ENCODE data around the gene LRP10.
"Not testable (repeated sequence)": the region's sequence is repeated elsewhere in the genome, so short reads cannot be mapped to it uniquely, and the experiment has no call there.

The LRP10 gene

DNA sequence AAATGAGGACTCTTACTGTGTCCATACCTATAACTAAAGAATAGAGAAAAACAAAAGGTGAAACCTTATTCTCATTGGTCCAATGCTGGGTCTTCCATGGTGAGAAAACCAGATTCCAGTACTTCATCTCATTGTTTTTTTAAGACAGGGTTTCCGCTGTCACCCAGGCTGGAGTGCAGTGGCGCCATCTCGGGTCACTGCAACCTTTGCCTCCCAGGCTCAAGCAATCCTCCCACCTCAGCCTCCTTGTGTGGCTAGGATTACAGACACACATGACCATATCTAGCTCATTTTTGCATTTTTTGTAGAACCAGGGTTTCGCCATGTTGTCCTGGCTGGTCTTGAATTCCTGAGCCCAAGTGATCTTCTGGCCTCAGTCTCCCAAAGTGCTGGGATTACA lies 34.1 kb downstream of the LRP10 start:
- FAIRE-seq: no peak
- no peak for DNase-seq (ENCODE audit: insufficient read length, low spot score)
- TF ChIP-seq, protein P1, sequence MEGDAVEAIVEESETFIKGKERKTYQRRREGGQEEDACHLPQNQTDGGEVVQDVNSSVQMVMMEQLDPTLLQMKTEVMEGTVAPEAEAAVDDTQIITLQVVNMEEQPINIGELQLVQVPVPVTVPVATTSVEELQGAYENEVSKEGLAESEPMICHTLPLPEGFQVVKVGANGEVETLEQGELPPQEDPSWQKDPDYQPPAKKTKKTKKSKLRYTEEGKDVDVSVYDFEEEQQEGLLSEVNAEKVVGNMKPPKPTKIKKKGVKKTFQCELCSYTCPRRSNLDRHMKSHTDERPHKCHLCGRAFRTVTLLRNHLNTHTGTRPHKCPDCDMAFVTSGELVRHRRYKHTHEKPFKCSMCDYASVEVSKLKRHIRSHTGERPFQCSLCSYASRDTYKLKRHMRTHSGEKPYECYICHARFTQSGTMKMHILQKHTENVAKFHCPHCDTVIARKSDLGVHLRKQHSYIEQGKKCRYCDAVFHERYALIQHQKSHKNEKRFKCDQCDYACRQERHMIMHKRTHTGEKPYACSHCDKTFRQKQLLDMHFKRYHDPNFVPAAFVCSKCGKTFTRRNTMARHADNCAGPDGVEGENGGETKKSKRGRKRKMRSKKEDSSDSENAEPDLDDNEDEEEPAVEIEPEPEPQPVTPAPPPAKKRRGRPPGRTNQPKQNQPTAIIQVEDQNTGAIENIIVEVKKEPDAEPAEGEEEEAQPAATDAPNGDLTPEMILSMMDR (IDR thresholded peaks at IDR 0.05; ENCODE audit: insufficient read depth, missing control alignments): no peak

DNA sequence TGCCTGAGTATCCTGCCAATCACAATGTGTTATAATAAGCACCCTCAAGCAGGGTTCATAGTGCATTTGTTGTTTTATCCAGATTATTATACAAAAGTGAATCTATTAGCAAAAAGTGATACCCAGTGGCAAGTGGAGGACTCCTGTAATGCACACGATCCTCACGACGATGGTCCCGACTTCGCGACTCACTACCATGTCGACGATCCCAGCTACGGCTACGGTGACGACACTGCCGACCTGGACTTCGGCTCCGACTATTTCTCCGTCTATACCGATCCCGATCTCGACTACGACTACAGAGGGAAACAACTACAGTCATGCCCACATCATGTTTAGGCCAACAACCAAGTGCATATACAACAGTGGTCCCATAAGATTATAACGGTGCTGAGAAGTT lies 34.5 kb downstream of the LRP10 start:
- no peak for DNase-seq (ENCODE audit: insufficient read length, low spot score)
- FAIRE-seq: no peak
- TF ChIP-seq, protein P1 (IDR thresholded peaks at IDR 0.05; ENCODE audit: insufficient read depth, missing control alignments): no peak

DNA sequence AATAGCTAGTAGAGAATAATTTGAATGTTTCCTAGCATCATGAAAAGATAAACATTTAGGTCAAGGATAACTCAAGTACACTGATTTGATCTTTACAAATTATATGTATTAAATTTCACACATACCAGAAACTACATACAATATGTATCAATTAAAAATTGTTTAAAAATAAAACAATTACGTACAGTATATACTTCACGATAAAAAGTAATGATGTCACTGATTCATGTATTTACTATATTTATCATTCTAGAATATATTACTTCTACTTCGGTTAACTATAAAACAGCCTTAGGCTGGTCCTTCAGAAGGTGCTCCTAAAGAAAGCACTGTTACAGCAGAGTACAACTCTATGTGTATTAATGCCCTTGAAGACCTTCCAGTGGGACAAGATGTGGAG lies 35.9 kb downstream of the LRP10 start:
- TF ChIP-seq, protein P1 (IDR thresholded peaks at IDR 0.05; ENCODE audit: insufficient read depth, missing control alignments): no peak
- DNase-seq (ENCODE audit: insufficient read length, low spot score) (no peak), FAIRE-seq (no peak)

DNA sequence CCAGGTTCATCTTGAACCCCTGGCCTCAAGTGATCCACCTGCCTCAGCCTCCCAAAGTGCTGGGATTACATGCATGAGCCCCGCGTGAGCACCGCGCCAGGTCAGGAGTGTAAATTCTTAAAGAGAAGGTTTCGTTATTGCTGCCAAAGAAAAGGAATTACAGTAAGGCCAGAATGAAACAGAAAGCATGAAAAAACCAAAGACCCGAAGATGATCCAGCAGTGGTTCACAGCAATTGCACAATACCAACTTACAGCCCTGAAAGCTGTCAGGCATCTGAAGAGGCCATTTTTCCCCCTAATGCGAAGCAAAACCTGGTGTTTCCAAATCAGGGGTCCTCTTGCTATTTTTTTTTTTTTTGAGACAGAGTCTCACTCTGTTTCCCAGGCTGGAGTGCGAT lies 37.1 kb downstream of the LRP10 start:
- TF ChIP-seq, protein P1 (IDR thresholded peaks at IDR 0.05; ENCODE audit: insufficient read depth, missing control alignments): no peak
- FAIRE-seq: no peak
- no peak for DNase-seq (ENCODE audit: insufficient read length, low spot score)

DNA sequence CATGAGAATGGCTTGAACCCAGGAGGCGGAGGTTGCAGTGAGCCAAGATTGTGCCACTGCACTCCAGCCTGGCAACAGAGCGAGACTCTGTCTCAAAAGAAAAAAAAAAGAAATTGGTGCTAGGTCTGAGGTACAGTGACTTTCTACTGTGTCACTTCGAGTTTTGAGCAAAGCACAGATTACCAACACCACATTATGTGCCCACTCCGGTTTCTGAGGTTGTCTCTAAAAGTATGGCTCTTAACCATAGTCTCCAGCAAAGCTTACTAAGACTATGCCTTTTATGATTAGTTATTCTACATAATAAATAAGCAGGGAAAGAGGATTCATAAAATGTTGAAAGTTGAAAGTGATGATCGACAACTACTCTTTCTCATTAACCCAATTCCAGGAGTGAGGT lies 39.4 kb downstream of the LRP10 start:
- no peak for FAIRE-seq
- no peak for DNase-seq (ENCODE audit: insufficient read length, low spot score)
- TF ChIP-seq, protein P1 (IDR thresholded peaks at IDR 0.05; ENCODE audit: insufficient read depth, missing control alignments): no peak

DNA sequence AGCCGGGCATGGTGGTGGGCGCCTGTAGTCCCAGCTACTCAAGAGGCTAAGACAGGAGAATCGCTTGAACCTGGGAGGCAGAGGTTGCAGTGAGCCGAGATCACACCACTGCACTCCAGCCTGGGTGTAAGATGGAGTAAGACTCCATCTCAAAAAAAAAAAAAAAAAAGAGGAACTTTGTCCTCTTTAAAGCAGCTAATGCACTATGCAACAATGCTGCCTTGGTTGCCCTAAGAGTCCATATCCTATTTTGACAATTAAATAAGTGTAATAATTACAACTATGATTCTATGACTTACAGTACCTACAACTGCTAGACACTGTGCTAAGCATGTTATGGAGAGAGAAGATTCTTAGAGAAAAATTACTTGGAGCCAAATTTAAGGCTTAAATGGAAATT lies 43.3 kb downstream of the LRP10 start:
- FAIRE-seq; DNase-seq (ENCODE audit: insufficient read length, low spot score): not testable (repeated sequence)

DNA sequence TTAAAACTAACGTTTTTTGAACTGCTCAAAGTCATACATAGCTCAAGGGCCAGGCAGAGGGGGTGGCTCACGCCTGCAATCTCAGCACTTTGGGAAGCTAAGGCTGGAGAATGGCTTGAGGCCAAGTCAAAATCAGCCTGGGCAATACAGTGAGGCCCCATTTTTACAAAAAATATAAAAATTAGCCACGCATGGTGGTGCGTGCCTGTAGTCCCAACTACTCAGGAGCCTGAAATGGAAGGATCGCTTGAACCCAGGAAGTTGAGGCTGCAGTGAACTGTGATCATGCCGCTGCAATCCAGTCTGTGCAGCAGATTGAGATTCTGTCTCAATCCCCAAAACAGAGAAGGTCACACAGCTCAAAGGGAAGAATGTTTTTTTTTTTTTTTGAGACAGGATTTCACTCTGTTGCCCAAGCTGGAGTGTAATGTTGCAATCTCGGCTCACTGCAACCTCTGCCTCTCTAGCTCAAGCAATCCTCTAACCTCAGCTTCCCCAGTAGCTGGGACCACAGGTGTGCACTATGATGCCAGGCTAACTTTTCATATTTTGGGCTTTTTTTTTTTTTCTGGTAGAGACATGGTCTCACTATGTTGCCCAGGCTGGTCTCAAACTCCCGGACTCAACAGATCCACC lies 44.5 kb downstream of the LRP10 start:
- FAIRE-seq (no peak), DNase-seq (ENCODE audit: insufficient read length, low spot score) (no peak)
- TF ChIP-seq, protein P1 (IDR thresholded peaks at IDR 0.05; ENCODE audit: insufficient read depth, missing control alignments): no peak

Data from D721Med (cell line).